RPMI8226 (cell line): ENCODE data around the gene LGMN.
A peak's percentile ranks its signal among the peaks of the same experiment; 100 is the strongest.
"Not testable (repeated sequence)": the region's sequence is repeated elsewhere in the genome, so short reads cannot be mapped to it uniquely, and the experiment has no call there.

Source experiments
- DNase-seq: peaks from one replicate; pipeline ENCODE4 v3.0.0-alpha.2; 2015

The LGMN gene

GRCh38 chr14:92759679-92760523, 11.5 kb upstream of the LGMN start:
- DNase-seq: peak; percentile 77

DNA sequence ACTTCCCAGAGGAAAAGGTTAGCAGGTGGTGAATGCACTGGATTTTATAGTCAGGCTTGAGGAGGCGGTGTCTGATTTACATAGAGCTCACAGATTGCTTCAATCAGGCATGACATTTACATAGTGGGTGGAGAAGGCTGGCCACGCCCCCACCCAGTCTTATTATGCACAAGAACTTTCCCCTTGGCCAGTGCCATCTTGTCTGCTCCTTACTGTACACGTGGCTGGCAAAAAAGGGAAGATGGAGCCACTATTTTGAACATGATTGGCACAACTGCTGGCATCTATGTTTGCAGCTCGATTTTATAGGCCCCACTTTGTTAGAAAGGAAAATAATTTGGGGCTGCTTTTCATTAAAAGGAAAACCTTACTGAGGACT, 10.9 kb upstream of the LGMN start:
- peak; percentile 93 for DNase-seq

GRCh38 chr14:92756446-92756845, 8.0 kb upstream of the LGMN start:
- no peak for DNase-seq

GRCh38 chr14:92755495-92755894, 7.1 kb upstream of the LGMN start:
- DNase-seq: peak; percentile 43

- peak; percentile 40 for DNase-seq
These were observed 6.5 kb upstream of the LGMN start for GRCh38 chr14:92754966-92755365.

DNA sequence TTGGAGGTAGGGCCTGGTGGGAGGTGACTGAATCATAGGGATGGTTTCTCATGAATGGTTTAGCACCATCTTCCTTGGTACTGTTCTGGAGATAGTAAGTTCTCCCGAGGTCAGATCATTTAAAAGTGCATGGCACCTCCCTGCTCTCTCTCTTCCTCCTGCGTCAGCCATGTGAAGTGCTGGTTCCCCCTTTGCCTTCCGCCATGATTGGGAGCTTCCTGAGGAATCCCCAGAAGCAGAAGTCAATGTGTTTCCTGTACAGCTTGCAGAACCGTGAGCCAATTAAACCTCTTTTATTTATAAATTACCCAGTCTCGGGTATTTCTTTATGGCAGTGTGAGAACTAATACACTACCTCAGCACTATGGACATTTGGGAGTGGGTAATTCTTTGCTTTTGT, 4.8 kb upstream of the LGMN start:
- DNase-seq: no peak

DNA sequence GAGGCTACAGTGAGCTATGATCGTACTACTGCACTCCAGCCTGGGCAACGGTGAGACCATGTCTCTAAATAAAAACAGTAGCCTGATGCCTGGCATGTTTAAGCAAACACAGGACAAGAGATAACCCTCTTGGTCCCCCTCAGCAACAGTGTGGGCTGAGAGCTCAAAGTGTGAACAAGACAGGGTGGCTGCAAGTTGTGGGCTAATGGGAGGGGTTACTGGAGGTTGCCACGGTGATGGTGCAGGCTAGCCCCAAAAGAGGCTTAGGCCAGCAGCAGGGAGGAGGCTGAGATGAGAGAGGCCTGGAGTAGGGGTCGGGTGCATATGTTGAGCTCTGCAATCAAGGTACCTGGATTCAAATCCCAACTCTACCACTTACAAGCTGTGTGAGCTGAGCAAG, 3.4 kb upstream of the LGMN start:
- DNase-seq: peak; percentile 9

DNA sequence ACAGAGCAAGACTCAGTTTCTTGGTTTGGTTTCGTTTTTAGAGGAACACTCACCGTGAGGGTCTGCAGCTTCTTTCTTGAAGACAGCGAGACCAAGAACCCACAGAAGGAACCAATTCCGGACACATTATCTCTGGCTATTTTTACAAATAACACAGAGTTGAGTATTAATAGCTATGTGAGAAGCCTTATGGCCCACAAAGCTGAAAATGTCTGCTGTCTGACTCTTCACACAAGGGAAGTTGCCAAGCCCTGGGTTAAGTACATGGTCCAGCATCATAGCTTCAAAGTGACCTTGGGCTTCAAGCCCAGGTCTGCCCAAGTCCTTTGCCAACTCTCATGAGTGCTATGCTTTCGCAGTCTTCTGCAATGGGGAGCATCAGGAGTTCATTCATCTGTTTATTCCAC, 2.6 kb upstream of the LGMN start:
- no peak for DNase-seq

DNA sequence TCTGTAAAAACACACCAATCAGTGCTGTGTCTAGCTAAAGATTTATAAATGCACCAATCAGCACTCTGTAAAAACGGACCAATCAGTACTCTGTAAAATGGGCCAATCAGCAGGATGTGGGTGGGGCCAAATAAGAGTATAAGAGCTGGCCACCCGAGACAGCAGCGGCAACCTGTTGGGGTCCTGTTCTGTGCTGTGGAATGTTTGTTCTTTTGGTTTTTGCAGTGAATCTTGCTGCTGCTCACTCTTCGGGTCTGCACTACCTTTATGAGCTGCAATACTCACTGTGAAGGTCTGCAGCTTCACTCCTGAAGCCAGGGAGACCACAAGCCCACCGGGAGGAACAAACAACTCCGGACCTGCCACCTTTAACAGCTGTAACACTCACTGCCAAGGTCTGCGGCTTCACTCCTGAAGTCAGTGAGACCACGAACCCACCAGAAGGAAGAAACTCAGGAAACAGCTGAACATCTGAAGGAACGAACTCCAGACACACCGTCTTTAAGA, 1.8 kb upstream of the LGMN start:
- DNase-seq: not testable (repeated sequence)

DNA sequence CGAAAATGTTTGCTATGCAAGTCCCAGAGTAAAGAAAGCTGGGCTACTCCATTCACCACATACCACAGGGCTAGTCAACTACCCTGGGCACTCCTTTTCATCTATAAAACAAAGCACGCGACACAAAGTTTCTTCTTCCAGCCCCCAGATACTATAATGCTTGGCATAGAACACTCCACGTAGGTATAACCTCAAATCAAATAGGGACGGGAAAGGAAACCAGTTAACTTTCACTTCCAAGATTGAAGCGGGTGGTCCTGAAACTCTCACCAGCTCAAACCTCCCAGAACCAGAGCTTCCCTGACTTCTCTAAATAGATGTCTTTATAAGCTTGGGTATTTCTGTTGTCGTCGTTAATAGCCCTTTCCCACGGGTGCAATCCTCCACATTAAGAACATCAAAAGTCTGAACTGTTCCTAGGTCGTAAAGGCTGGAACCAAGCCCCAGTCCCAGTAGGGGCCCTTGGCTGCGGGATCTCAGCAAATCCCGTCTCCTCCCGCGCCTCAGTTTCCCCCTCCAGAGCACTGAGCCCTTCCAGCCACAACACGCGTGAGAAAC, 647 bp downstream of the LGMN start:
- peak; percentile 28 for DNase-seq

- DNase-seq: no peak
These were observed 4.2 kb downstream of the LGMN start for GRCh38 chr14:92744198-92744597.

GRCh38 chr14:92740440-92740839, 8.0 kb downstream of the LGMN start:
- no peak for DNase-seq

DNA sequence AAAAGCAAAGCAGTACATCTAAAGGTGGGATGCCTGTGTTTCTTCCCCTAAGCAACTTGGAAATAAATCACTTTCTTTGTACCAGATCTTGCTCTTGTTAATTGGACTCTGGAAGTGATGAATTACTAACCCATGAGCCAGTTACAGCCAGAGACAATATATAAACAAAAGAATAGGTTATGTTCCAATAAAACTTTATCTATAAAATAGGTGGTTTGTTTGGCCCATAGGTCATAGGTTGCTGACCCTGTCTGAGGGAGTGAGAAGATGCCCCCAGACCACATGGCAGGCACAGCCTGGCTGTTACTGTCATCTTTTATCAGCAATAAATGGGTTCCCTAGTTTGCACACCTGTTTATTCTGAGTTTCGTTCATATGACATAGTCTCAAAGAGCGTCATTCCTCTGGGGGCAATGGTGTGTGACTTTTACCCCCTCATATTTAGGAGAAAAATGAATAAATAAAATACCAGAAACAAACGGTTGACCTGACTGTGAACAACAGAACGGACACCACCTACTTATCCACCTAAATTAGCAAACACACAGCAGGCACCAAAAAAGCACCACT, 10.7 kb downstream of the LGMN start:
- no peak for DNase-seq

DNA sequence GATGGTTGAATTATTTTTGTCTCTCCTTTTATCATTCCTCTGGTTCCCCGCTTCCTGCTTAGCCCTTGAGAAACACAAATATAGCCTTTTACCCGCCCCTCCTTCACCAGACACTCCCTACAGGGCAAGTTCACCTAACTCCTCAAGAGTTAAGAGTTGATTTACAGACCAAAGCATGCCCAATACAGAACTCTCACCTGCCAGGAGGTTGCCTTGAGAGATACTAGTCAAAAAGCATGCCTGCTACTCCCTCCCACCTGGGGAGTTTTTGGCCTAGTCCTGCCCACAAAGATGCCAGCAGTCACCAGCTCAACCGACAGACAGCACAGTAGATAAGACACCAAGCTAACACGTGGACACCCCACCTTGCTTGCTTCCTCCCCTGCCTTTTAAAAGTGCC, 11.2 kb downstream of the LGMN start:
- no peak for DNase-seq

- no peak for DNase-seq
These were observed 13.1 kb downstream of the LGMN start for GRCh38 chr14:92735344-92735743.

DNA sequence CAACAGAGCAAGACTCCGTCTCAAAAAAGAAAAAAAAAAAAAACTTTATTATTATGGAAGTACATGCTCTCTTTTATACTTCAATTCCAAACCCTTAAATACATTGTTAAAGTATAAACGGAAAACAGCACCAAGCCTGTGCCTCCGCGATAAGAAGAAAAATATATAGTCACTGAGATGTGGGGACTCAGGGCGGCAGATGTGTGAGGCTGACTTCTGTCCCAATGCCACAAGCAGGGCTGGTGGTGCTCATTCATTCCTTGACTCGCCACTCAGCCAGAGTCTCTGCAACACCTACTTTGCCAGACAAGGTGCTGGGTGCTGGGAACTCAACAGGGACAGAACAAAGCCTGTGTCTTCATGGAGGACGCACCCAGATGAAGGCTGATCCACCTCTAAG, 13.8 kb downstream of the LGMN start:
- DNase-seq: no peak

GRCh38 chr14:92733007-92733406, 15.4 kb downstream of the LGMN start:
- DNase-seq: no peak

DNA sequence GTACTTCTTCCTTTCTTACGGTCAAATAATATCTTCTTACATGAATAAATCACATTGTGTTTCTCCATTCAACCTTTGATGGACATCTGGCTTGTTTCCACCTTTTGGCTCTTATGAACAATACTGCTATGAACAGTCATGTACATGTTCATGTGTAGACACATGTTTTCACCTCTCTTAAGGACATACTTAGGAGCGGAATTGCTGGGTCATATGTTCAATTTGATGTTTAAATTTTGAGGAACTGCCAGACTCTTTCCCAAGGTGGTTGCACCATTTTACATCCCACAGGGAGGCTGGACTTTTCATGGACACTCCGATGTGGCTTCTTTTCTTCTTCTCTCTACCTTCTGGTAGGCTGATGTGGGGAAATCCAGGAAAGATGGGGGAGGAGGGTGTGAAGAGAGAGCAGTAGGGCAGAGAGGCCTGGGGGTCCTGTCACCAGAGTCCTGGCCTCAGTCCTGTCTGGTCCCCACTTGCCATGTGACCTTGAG, 16.8 kb downstream of the LGMN start:
- DNase-seq: no peak

DNA sequence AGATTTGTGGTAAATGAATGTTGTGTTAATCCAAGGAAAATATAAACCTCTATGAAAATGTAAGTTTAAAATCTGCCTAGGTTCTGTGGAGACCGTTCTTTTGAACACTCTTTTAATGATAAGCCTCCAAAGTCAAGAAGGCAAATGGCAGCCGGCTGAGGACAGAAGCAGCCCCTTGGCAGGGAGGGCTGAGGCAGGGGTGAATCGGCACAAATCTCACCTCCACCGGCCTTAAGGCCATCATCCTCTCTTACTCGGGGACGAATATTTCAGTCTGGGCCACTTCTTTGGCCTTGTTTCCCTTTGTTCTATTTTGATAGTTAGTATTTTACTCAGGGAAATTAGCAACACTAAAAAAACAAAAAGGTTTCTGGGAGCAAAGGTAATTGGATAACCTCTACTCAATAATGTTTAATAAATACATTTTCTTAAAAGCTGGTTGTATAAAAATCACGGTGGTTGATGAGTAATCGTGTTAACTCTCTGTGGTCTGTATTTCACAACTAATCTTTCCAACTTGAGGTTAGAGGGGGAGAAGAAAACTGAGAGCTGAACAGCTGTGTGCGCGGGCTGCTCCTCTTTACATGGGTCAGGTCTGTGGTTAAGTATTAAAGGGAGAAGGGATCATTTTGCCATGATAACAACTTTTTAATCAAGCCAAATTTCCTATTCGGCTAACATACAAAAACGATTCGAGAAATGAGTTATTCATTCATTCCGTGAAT, 18.6 kb downstream of the LGMN start:
- no peak for DNase-seq

DNA sequence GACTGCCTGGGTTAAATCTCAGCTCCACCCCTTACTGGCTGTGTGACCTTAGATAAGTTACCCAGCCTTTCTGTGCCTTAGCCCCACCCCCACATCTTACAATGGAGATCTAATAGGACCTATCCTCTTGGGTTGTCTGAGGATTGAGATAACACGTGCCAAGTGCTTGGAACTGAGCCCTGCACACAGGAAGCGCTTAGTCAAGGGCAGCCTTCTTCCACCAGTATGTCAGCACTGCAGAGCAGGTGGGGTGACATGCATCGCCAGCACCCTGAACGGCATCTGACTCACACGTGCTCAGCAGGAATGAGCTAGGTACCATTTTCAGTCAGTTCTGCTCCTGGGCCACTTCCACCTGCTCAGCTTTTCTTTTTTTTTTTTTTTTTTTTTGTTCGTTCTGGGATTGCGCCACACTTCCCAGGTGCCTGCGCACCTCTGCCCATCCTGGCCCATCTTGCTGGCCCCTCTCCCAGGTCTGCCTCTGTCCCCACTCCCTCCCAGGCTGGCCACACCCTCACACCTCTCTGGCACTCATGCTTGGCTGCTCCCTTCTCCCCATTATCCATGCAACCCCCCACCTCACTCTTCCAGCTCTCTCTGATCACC, 19.6 kb downstream of the LGMN start:
- DNase-seq: peak; percentile 77

DNA sequence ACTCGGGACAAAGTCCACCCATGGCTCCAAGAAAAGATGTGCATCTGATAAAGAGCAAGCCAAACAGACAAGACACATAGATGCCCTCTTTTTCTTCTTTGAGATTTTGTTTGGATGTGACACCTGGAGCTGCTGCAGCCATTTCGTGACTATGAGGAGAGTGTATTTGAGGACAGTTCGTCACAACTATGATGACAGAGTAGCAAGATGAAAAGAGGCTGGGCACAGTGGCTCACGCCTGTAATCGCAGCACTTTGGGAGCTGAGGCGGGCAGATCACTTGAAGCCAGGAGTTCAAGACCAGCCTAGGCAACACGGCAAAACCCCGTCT, 21.5 kb downstream of the LGMN start:
- no peak for DNase-seq

- no peak for DNase-seq
These were observed 22.1 kb downstream of the LGMN start for GRCh38 chr14:92726135-92726932.
